Common myeloid progenitor, CD34-positive (primary cell): ENCODE data around the gene TRIO.

ENCODE experiments used
- CTCF ChIA-PET: fragments of 350-600 bp; sonication (Branson Sonifier 250); formaldehyde crosslinking; loops from one replicate; lab custom pipeline; 2021; ENCODE audit warnings: antibody characterized with exemption; lab: Charles Lee
- POLR2A ChIA-PET: fragments of 350-600 bp; sonication (Branson Sonifier 250); formaldehyde crosslinking; loops from one replicate; lab custom pipeline; 2021; ENCODE audit warnings: antibody characterized with exemption; lab: Charles Lee
- DNase-seq, 3 donors: peaks; one replicate each; pipeline versions ENCODE4 v3.0.0 to v3.0.0-alpha.2; 2013
- H3K27ac ChIP-seq, 2 experiments: 1 replicate in 1 of 2; 2 replicates in 1 of 2; pipeline ENCODE4 v1.7.0; 2013; ENCODE audit warnings: inconsistent platforms in 2 of 2, low read length in 2 of 2, mild to moderate bottlenecking in 2 of 2, low read depth in 1 of 2, moderate library complexity in 1 of 2; ENCODE audit not compliant: severe bottlenecking in 2 of 2, insufficient read depth in 1 of 2, poor library complexity in 1 of 2
- H3K27me3 ChIP-seq, 5 experiments: replicated peaks in 2 of 5; 1 replicate in 3 of 5; 2 replicates in 2 of 5; pipeline versions ENCODE4 v1.6.1 to v1.7.0; 2013; ENCODE audit warnings: low read length in 4 of 5, mild to moderate bottlenecking in 2 of 5, moderate library complexity in 2 of 5, inconsistent platforms in 1 of 5; ENCODE audit not compliant: insufficient read depth in 5 of 5, control insufficient read depth in 4 of 5
- H3K36me3 ChIP-seq, 4 experiments: 1 replicate in 2 of 4; 2 replicates in 2 of 4; pipeline versions ENCODE4 v1.6.1 to v1.7.0; 2013; ENCODE audit warnings: low read length in 3 of 4, control low read depth in 1 of 4, mild to moderate bottlenecking in 1 of 4; ENCODE audit not compliant: control insufficient read depth in 4 of 4, insufficient read depth in 4 of 4
- H3K4me1 ChIP-seq, 4 experiments: 1 replicate in 3 of 4; 2 replicates in 1 of 4; pipeline versions ENCODE4 v1.6.1 to v1.7.1; 2013; ENCODE audit warnings: low read length in 3 of 4, mild to moderate bottlenecking in 3 of 4, control low read depth in 1 of 4, inconsistent platforms in 1 of 4, moderate library complexity in 1 of 4; ENCODE audit not compliant: control insufficient read depth in 4 of 4, insufficient read depth in 4 of 4; ENCODE audit errors: control extremely low read depth in 1 of 4
- H3K4me3 ChIP-seq, 7 experiments: 1 replicate in 4 of 7; 2 replicates in 3 of 7; pipeline versions ENCODE4 v1.5.1 to v1.7.0; 2013; ENCODE audit warnings: mild to moderate bottlenecking in 7 of 7, low read length in 6 of 7, moderate library complexity in 6 of 7, inconsistent platforms in 2 of 7, low read depth in 2 of 7, control low read depth in 1 of 7; ENCODE audit not compliant: insufficient read depth in 4 of 7, control insufficient read depth in 1 of 7; ENCODE audit errors: extremely low read depth in 1 of 7
- H3K9me3 ChIP-seq, 5 experiments: 1 replicate in 4 of 5; 2 replicates in 1 of 5; pipeline versions ENCODE4 v1.6.1 to v1.7.1; 2013; ENCODE audit warnings: low read length in 4 of 5, mild to moderate bottlenecking in 2 of 5, inconsistent platforms in 1 of 5, low read depth in 1 of 5, moderate library complexity in 1 of 5; ENCODE audit not compliant: control insufficient read depth in 4 of 5, insufficient read depth in 2 of 5; ENCODE audit errors: control extremely low read depth in 1 of 5
- WGBS: methylation state at CpG from one replicate; pipeline ENCODE4 v1.1.5; 2013; ENCODE audit not compliant: insufficient coverage; 5-methylcytosine and 5-hydroxymethylcytosine counted together

TRIO gene

GRCh38 chr5:14244721-14245120, 101.6 kb downstream of the TRIO start:
- no peak overlapping the region for H3K27ac ChIP-seq
- no peak overlapping the region for H3K4me3 ChIP-seq
- peaks cover 0 to 15% (median under 1%) of the 10 kb centered on the region in 4 experiments for H3K4me1 ChIP-seq
- H3K9me3 ChIP-seq: no peaks in the 10 kb centered on the region
- ChIA-PET POLR2A (no interaction called here), CTCF (interaction anchor here (0.8 to 1.3 kb wide), 2 partner anchors 9 to 24 kb away, joined by 3 to 5 read pairs; no protein-coding TSS in a partner anchor)
- no peak for DNase-seq
- WGBS: 98% methylated on average over 5 of the region's 6 CpGs
- H3K36me3 ChIP-seq: no peaks in the 10 kb centered on the region
- H3K27me3 ChIP-seq: no peaks in the 10 kb centered on the region

GRCh38 chr5:14245132-14245925, 102.2 kb downstream of the TRIO start:
- no peaks in the 10 kb centered on the region for H3K36me3 ChIP-seq
- WGBS: 93% methylated on average over 10 of the region's 13 CpGs
- DNase-seq: no peak
- no peaks in the 10 kb centered on the region for H3K27me3 ChIP-seq
- ChIA-PET CTCF (interaction anchor here (0.8 to 1.3 kb wide), 2 partner anchors 9 to 23 kb away, joined by 3 to 5 read pairs; no protein-coding TSS in a partner anchor), POLR2A (no interaction called here)
- no peaks in the 10 kb centered on the region for H3K9me3 ChIP-seq
- H3K4me1 ChIP-seq: peaks cover 2 to 20% (median 5%) of the 10 kb centered on the region in 4 experiments
- H3K4me3 ChIP-seq: no peak overlapping the region
- no peak overlapping the region for H3K27ac ChIP-seq

- H3K4me1 ChIP-seq: peaks cover 8 to 30% (median 14%) of the 10 kb centered on the region in 4 experiments
- 100% methylated on average over 4 of the region's 9 CpGs for WGBS
- POLR2A ChIA-PET: no interaction called here
- CTCF ChIA-PET: no interaction called here
- H3K27me3 ChIP-seq: no peaks in the 10 kb centered on the region
- DNase-seq: no peak
- H3K36me3 ChIP-seq: no peaks in the 10 kb centered on the region
- H3K4me3 ChIP-seq: no peak overlapping the region
- H3K27ac ChIP-seq: no peak overlapping the region
- H3K9me3 ChIP-seq: no peaks in the 10 kb centered on the region
These were observed 103.4 kb downstream of the TRIO start for GRCh38 chr5:14246350-14247053.

- no peak overlapping the region for H3K4me3 ChIP-seq
- H3K4me1 ChIP-seq: peaks cover 9 to 30% (median 15%) of the 10 kb centered on the region in 4 experiments
- H3K9me3 ChIP-seq: no peaks in the 10 kb centered on the region
- ChIA-PET POLR2A (no interaction called here), CTCF (no interaction called here)
- no peaks in the 10 kb centered on the region for H3K36me3 ChIP-seq
- H3K27ac ChIP-seq: no peak overlapping the region
- WGBS: 100% methylated on average over 1 of the region's 4 CpGs
- no peak for DNase-seq
- H3K27me3 ChIP-seq: no peaks in the 10 kb centered on the region
These were observed 103.9 kb downstream of the TRIO start for GRCh38 chr5:14247054-14247386.

- H3K4me3 ChIP-seq: no peak overlapping the region
- CTCF ChIA-PET: interaction anchor here (0.6 to 3.0 kb wide), 12 partner anchors 9 to 141 kb away, joined by 3 to 16 read pairs (median 4); partner anchors contain the start of gene TRIO
- POLR2A ChIA-PET: no interaction called here
- peaks cover 10 to 30% (median 16%) of the 10 kb centered on the region in 4 experiments for H3K4me1 ChIP-seq
- no peak for DNase-seq
- no peak overlapping the region for H3K27ac ChIP-seq
- peaks cover 0 to 8% (median 0%) of the 10 kb centered on the region in 5 experiments for H3K9me3 ChIP-seq
- H3K27me3 ChIP-seq: no peaks in the 10 kb centered on the region
- WGBS: 100% methylated on average over 5 of the region's 6 CpGs
- H3K36me3 ChIP-seq: peaks cover 0 to 2% (median 0%) of the 10 kb centered on the region in 4 experiments
These were observed 106.3 kb downstream of the TRIO start for GRCh38 chr5:14249258-14250082.

- peak in 2 of 3 donors; percentile 58 to 66 for DNase-seq
- 75% methylated on average over 13 of the region's 16 CpGs for WGBS
- peaks cover 0 to 8% (median 0%) of the 10 kb centered on the region in 4 experiments for H3K36me3 ChIP-seq
- peaks cover 10 to 24% (median 16%) of the 10 kb centered on the region in 4 experiments for H3K4me1 ChIP-seq
- H3K9me3 ChIP-seq: peaks cover 0 to 14% (median 0%) of the 10 kb centered on the region in 5 experiments
- CTCF ChIA-PET: interaction anchor here (0.9 to 3.0 kb wide), 7 partner anchors 8 to 108 kb away, joined by 3 to 16 read pairs (median 4); partner anchors contain the start of gene TRIO
- POLR2A ChIA-PET: no interaction called here
- no peak overlapping the region for H3K27ac ChIP-seq
- peak overlapping the region in 1 of 7 experiments; percentile 25 for H3K4me3 ChIP-seq
- H3K27me3 ChIP-seq: no peaks in the 10 kb centered on the region
These were observed 107.0 kb downstream of the TRIO start for GRCh38 chr5:14250084-14250695.
